ENCODE results near the gene RPTN. TPM values are rescaled to one million over a fixed set of nuclear protein-coding genes. Genes with fewer than 3 reads are reported as not detected.

Gene RPTN
- total RNA-seq, 1 experiment from 2014 or later: not detected

GRCh38 chr1:152189657-152190442 is 30.8 kb upstream of the RPTN start:
- TF ChIP-seq, protein P1, sequence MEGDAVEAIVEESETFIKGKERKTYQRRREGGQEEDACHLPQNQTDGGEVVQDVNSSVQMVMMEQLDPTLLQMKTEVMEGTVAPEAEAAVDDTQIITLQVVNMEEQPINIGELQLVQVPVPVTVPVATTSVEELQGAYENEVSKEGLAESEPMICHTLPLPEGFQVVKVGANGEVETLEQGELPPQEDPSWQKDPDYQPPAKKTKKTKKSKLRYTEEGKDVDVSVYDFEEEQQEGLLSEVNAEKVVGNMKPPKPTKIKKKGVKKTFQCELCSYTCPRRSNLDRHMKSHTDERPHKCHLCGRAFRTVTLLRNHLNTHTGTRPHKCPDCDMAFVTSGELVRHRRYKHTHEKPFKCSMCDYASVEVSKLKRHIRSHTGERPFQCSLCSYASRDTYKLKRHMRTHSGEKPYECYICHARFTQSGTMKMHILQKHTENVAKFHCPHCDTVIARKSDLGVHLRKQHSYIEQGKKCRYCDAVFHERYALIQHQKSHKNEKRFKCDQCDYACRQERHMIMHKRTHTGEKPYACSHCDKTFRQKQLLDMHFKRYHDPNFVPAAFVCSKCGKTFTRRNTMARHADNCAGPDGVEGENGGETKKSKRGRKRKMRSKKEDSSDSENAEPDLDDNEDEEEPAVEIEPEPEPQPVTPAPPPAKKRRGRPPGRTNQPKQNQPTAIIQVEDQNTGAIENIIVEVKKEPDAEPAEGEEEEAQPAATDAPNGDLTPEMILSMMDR (IDR thresholded peaks at IDR 0.05 in 2 of 3, conservative IDR thresholded peaks at IDR 0.05 in 1 of 3; ENCODE audit: borderline replicate concordance in 1 of 3, insufficient read depth in 1 of 3, low read depth in 2 of 3, low read length in 2 of 3): peak; percentile 67 to 83 (median 82)
- TF ChIP-seq ZNF274 (IDR thresholded peaks at IDR 0.05; ENCODE audit: low read depth, low read length) (no peak), FOSL1 (IDR thresholded peaks at IDR 0.05; ENCODE audit: low read depth) (no peak), RAD21 (IDR thresholded peaks at IDR 0.05; ENCODE audit: low read depth) (peak; percentile 88), SP1 (IDR thresholded peaks at IDR 0.05; ENCODE audit: low read depth) (no peak), YY1 (IDR thresholded peaks at IDR 0.05; ENCODE audit: extremely low read depth, insufficient replicate concordance, low read depth, low read length) (no peak), SRF (IDR thresholded peaks at IDR 0.05; ENCODE audit: low read depth) (no peak), ZFX (IDR thresholded peaks at IDR 0.05) (no peak)
- Histone ChIP-seq H3K27me3 (ENCODE audit: insufficient read depth, low read length) (peaks cover 6% of the 10 kb centered on the region; the same call in 1 of the 2 replicates), H3K4me1 (ENCODE audit: control insufficient read depth in 1 of 2, insufficient read depth in 2 of 2, low read length in 2 of 2) (no peaks in the 10 kb centered on the region), H3K79me2 (ENCODE audit: insufficient read depth, low read length) (no peaks in the 10 kb centered on the region), H3K27ac (ENCODE audit: low read depth, low read length) (no peak overlapping the region), H2AFZ (ENCODE audit: low read depth, low read length, poor library complexity, severe bottlenecking) (peak overlapping the region; percentile 74), H3K9me3 (ENCODE audit: control insufficient read depth in 1 of 2, insufficient read depth in 1 of 2, low read depth in 1 of 2, low read length in 2 of 2) (no peaks in the 10 kb centered on the region), H3K9me2 (ENCODE audit: insufficient read depth) (no peaks in the 10 kb centered on the region), H4K20me1 (ENCODE audit: insufficient read depth) (no peaks in the 10 kb centered on the region), H3K9ac (ENCODE audit: low read length) (no peak overlapping the region), H3K4me2 (ENCODE audit: low read length) (no peak overlapping the region), H3K4me3 (replicated peaks in 1 of 2; ENCODE audit: low read depth in 1 of 2, low read length in 2 of 2) (no peak overlapping the region), H3K36me3 (ENCODE audit: control insufficient read depth in 1 of 2, insufficient read depth in 2 of 2, low read length in 2 of 2) (no peaks in the 10 kb centered on the region)
- BruUV-seq (replicated peaks): no TSS peak
- POLR2A ChIA-PET: no interaction called here
- CTCF ChIA-PET: interaction anchor here (0.9 to 8.9 kb wide), 4 partner anchors 136 to 269 kb away, joined by 3 to 143 read pairs (median 4); no protein-coding TSS in a partner anchor
- RAD21 ChIA-PET (ENCODE audit: low non-redundant PET in 1 of 2, low total read pairs in 2 of 2, uncharacterized antibody in 2 of 2, unreplicated experiment in 2 of 2): no interaction called here
- intact Hi-C loops (cut with micrococcal nuclease): loop anchor here (1.0 to 5.0 kb wide), 5 partner anchors 37 to 343 kb away; no protein-coding TSS in a partner anchor
- peak; percentile 66 for ATAC-seq
- peak; percentile 63 for DNase-seq (ENCODE audit: low read depth, low spot score)
